GM19455 (cell line): ENCODE measurements around the gene JMJD1C.
A peak's percentile ranks its signal among the peaks of the same experiment; 100 is the strongest.

Experiments
- ATAC-seq: cut with Tn5 transposase; IDR thresholded peaks from one replicate; pipeline ENCODE4 v1.9.1; 2021; ENCODE audit not compliant: unreplicated experiment

JMJD1C gene

DNA sequence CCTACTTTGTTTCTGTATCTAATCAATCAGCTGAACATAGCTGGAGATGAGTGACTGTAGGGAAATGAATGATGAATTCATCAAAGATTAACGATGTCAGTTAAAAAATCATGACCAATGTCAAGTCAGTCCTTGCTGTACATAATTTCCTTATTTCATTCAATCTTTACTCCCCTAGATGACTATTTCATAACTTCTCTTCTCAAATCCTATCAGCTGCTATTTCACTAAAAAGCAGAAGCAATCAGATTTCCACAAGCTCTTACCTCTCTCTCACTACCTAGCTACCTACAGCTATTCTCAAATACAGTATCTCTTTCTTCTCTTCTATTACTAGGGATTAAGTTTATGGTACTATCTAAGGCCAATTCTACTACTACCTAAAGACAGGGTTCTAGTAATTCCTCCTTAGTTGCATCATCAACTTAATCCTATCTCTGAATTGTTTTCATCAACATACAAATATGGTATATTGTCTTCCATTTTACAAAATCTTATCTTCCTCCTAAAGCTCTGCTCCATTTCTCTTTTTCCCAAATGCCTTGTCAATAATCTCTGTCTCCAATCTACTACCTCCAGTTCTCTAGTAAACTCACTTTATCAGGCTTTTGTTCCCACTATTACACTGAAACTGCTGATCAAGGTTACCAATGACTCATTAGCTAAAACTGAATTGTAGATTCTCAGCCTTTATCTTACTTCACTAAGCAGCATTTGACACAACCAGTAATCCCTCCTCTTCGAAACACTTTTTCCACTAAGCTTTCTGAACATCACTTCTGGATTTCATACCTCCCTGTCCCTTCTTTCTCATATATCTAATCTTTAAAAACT, 28.4 kb downstream of the JMJD1C start:
- ATAC-seq: no peak

DNA sequence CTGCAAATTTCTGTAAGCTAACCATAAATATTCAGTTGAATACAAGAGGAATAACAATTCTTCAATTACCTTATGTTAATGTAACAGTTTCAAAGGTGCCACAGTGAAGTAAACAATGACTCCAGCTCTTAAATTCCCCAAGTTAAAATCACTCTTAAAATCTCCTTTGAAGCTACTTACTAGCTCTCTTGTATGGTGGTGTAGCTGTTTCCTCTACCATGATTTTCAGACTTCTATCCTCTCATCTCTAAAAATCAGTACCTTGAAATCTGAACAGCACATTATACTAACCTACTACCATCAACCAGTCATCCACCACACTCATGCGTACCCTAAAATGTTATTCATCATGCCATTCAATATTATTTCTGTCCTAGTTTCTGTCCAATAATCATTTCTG, 29.6 kb downstream of the JMJD1C start:
- ATAC-seq: no peak

DNA sequence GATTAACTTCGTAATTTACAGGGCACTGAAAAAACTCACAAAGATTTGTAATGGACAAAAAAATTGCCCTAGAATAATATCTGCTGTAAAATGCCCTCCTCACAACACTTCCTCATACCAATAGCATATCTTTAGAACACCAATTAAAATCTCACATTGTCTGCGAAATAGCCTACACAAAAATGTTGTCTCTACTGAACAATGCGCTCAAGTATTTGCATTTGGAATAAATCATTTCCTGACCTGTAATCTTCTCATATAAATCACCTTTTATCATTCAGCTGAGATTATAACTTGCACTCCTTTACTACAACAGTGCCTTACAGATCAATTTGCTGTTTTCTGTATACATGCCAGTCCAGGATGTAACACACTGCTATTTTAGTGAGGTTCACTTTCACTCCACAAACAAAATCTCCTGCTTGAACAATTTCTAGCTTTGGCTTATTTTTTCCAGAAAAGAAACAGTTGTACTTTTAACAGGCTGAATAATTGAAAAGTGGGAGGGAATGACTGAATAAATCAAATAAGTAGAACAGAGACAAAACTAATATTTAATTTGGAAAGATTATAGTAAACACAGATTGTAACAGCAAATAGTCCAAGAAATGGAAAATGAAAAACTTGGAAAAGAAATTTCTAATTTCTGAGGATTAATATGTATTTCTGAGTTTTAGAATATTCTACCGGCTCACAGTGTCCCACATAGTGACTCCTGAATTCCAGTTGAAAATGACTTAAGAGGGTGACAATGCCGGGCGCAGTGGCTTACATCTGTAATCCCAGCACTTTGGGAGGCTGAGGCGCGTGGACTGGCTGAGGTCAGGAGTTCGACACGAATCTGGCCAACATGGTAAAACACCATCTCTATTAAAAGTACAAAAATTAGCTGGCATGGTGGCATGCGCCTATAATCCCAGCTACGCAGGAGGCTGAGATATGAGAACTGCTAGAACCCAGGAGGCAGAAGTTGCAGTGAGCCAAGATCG, 30.6 kb downstream of the JMJD1C start:
- ATAC-seq: no peak

GRCh38 chr10:63431962-63432797, 33.6 kb downstream of the JMJD1C start:
- ATAC-seq: no peak

DNA sequence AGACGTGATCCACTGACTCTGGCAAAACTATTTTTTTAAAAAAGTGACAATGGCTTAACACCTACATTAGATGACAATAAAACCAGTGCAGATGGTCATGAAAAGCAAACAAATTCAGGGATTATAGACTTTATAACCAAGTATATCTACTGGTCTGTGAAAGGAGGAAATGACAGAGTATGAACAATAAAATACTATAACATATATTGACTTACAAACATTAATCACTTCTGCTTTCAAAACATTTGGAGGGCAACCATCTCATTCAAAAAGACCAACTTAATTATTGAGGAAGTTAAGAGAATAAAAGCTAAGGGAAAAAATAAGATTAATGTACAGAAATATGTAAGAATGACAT, 34.8 kb downstream of the JMJD1C start:
- no peak for ATAC-seq

DNA sequence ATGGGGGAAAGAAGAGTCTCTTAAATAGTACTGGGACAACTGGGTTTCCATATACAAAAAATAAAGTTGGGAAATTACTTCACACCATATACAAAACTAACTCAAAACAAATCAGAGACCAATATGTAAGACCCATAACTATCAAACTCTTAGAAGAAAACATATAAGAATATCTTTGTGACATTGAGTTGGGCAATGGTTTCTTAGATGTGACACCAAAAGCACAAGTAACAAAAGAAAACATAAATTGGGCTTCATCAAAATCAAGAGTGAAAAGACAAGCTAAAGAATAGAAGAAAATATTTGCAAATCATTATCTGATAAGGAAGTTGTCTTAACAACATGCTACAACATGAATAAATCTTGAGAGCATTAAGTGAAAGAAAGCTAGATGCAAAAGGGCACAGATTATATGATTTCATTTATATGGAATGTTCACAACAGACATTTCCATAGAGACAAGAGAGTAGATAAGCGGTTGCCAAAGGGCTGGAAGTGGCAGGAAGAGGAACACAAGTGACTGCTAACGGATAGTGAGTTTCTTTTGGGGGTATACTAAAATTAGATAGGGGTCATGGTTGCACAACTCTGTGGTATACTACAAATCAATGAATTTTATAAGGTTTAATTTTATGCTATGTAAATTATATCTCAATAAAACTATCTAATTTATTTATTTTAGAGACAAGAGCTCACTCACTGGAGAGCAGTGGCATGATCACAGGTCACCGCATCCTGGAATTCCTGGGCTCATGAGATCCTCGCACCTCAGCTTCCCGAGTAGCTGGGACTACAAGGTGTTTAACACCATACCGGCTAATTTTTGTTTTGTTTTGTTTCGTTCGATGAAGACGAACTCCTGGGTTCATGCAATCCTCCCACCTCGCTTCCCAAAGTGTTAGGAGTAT, 35.4 kb downstream of the JMJD1C start:
- no peak for ATAC-seq

GRCh38 chr10:63429281-63429680, 36.5 kb downstream of the JMJD1C start:
- ATAC-seq: no peak

DNA sequence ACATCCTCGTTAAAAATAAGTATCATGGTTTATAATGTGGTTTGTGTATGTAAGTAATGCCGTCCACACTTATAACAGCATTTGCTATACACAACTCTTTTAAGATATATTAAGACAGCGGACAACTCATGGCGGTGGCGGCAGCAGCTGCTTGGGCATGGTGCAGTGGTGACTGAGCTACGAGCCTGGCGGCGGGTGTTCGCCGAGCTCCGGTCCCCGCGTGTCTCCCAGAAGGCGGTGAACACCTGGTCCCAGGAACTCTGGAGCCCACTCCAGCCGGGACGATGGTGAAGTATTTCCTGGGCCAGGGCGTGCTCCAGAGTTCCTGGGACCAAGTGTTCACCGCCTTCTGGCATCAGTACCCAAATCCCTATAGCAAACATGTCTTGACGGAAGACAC, 38.8 kb downstream of the JMJD1C start:
- no peak for ATAC-seq

DNA sequence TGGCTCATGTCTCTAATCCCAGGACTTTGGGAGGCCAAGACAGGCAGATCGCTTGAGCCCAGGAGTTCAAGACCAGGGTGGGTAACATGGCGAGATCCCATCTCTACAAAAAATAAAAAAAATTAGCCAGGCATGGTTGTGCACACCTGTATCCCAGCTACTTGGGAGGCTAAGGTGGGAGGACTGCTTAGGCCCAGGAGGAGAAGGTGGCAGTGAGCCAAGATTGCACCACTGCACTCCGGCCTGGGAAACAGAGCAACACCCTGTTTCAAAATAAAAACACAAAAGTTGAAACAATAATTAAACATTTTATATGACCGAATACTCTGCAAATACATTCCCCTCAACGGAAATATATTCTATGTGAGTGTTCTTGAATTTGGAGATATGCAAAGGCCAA, 40.3 kb downstream of the JMJD1C start:
- ATAC-seq: no peak

DNA sequence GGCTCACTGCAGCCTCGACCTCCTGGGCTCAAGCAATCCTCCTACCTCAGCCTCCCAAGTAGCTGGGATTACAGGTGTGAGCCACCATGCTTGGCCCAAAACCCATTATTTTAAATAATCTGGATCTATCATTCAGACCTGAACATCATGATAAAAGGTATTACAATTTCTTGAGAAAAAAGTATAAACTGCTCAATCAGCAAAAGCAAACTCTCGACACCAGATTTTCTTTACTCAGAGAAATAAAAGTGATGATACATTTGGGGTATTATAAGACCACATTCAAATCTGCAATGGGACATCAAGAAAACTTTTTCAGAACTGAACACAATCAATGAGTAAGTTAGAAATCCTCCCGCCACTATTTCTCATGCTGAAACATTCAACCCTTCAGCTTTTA, 41.2 kb downstream of the JMJD1C start:
- no peak for ATAC-seq

GRCh38 chr10:63423494-63423893, 42.3 kb downstream of the JMJD1C start:
- ATAC-seq: no peak

GRCh38 chr10:63421591-63421990, 44.2 kb downstream of the JMJD1C start:
- peak; percentile 93 for ATAC-seq

GRCh38 chr10:63416376-63416775, 49.4 kb downstream of the JMJD1C start:
- ATAC-seq: no peak

DNA sequence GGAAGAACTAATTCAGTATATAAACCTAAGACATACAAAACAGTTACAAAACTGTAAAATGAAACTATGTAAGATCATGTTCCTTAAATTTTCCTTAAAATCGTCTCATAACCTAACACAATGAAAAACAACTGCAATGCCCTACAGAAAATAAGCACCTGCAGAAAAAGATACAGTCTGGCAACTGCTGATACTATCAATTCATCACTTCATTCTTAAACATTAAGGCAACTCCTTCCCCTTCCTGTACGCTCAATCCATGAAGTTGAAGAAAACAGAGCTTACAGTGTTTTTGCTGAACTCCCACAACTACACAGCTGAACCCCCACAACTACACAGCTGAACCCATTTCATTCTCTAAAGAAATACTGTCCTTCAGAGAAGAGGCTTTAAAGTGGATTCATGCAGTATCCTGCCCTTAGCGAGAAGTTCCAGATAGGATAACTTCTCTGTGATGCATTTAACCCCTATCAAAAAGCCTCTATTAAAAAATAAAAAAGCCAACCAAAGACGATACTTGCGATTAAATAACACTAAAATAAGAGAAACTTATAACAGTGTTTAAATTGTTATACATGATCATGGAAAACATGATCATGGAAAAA, 50.0 kb downstream of the JMJD1C start:
- ATAC-seq: no peak

- ATAC-seq: no peak
Measured at GRCh38 chr10:63414481-63415260, 51.1 kb downstream of the JMJD1C start.

GRCh38 chr10:63413429-63413828, 52.3 kb downstream of the JMJD1C start:
- no peak for ATAC-seq

DNA sequence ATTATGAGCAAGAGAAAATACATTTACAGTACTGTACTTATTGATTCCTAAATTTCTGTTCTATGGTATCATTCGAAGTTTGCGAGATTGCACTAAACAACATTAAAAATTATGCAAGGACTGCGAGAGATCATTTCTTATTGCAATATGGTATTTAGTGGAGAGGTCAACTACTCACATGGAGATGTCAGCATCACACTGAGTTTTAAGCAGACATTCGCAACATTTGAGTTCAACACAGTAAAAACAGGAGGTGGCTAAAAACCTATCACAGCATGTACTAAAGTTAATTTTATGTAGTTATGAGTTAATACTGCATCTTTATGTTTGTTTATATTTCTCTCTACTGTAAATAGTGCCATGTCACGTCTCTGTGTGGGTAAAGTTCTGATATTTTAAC, 53.5 kb downstream of the JMJD1C start:
- no peak for ATAC-seq

DNA sequence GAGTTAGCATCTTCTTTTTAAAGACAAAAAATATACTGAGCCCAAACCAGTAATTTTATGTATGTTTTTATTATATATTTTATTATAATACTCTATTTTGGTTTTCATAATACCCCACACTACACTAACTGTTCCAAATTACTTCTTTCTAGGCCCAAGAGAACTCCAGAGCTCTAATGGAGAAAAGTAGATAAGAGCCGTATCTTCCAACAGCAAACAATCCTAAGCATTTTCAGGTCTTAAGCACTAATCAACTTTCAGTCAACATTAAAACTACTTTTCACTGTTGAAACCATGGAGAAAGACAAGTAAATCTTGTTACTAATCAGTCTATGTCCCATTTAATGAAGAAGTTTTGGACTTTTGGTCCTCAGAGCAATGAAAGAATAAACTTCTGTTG, 55.1 kb downstream of the JMJD1C start:
- ATAC-seq: no peak

DNA sequence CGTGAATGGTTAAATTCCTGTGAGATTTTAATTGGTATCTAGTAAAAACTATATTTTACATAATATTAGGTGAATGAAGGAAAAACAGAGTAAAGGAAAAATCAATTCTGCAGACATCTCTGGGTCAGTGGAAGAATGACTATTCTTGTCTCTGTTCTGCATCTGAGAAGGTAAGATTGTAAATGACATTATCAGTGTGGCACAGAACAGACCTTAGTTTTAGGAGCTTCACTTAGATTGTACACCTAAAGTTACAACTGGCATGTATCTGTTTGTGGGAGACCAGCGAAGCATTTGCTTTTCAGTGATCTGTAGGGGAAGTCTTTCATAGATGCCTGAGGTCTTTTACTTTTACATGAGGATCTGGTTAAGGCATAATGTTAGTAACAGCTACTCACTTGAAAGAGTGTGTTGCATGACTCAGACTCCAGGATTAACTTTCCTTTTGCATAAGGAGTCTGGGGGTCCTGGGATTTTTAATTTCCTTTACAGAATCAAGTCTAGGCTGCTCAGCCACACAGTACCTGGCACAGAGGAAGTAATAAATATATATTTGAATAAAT, 56.2 kb downstream of the JMJD1C start:
- ATAC-seq: no peak
